ENCODE measurements around the gene BRD4. TPM values are rescaled to one million over a fixed set of nuclear protein-coding genes. Genes with fewer than 3 reads are reported as not detected.
A peak's percentile ranks its signal among the peaks of the same experiment; 100 is the strongest.

The BRD4 gene
- total and polyA plus RNA-seq, 2 donors (not counting 1 experiment from before 2014, with no cell fraction given) = 9.9 to 20.1 TPM

- Histone ChIP-seq H3K79me2 (ENCODE audit: control insufficient read depth, insufficient read depth, low read length) (no peaks in the 10 kb centered on the region), H3K27me3 (ENCODE audit: control insufficient read depth, insufficient read depth, low read length) (no peaks in the 10 kb centered on the region), H3K27ac (ENCODE audit: insufficient read depth, low read length) (no peak overlapping the region), H3K9me3 (ENCODE audit: control insufficient read depth, insufficient read depth, low read depth, low read length) (no peaks in the 10 kb centered on the region), H4K20me1 (ENCODE audit: control insufficient read depth, extremely low read depth, insufficient read depth, low read length) (no peaks in the 10 kb centered on the region), H3K36me3 (ENCODE audit: control insufficient read depth, insufficient read depth, low read length) (no peaks in the 10 kb centered on the region), H3K4me2 (ENCODE audit: extremely low read depth, insufficient read depth, low read length) (no peak overlapping the region), H3K9ac (ENCODE audit: insufficient read depth, low read length) (no peak overlapping the region), H3K4me1 (ENCODE audit: control insufficient read depth, extremely low read depth, insufficient read depth, low read length) (peaks cover 10% of the 10 kb centered on the region), H3K4me3 (replicated peaks in 1 of 4; ENCODE audit: control extremely low read depth in 1 of 4, insufficient read depth in 1 of 4, low read depth in 3 of 4, low read length in 4 of 4) (no peak overlapping the region), H2AFZ (ENCODE audit: low read length) (no peak overlapping the region)
- TF ChIP-seq EZH2 (IDR thresholded peaks at IDR 0.05; ENCODE audit: low read length, missing control alignments) (no peak), CTCF (conservative IDR thresholded peaks at IDR 0.05 in 1 of 2, IDR thresholded peaks at IDR 0.05 in 1 of 2; ENCODE audit: low read depth in 1 of 2, low read length in 2 of 2) (no peak)
- no peak for DNase-seq (ENCODE audit: low read depth in 2 of 2)
Observed at GRCh38 chr19:15225760-15226159, 106.6 kb downstream of the BRD4 start.

- Histone ChIP-seq H3K9me3 (ENCODE audit: control insufficient read depth, insufficient read depth, low read depth, low read length) (no peaks in the 10 kb centered on the region), H3K4me3 (replicated peaks in 1 of 4; ENCODE audit: control extremely low read depth in 1 of 4, insufficient read depth in 1 of 4, low read depth in 3 of 4, low read length in 4 of 4) (peak overlapping the region; percentile 56 to 75 (median 62)), H2AFZ (ENCODE audit: low read length) (peak overlapping the region; percentile 75), H3K4me2 (ENCODE audit: extremely low read depth, insufficient read depth, low read length) (peak overlapping the region; percentile 90), H3K9ac (ENCODE audit: insufficient read depth, low read length) (peak overlapping the region; percentile 91), H3K36me3 (ENCODE audit: control insufficient read depth, insufficient read depth, low read length) (no peaks in the 10 kb centered on the region), H3K4me1 (ENCODE audit: control insufficient read depth, extremely low read depth, insufficient read depth, low read length) (peaks cover 10% of the 10 kb centered on the region), H3K27me3 (ENCODE audit: control insufficient read depth, insufficient read depth, low read length) (no peaks in the 10 kb centered on the region), H3K79me2 (ENCODE audit: control insufficient read depth, insufficient read depth, low read length) (no peaks in the 10 kb centered on the region), H3K27ac (ENCODE audit: insufficient read depth, low read length) (peak overlapping the region; percentile 90), H4K20me1 (ENCODE audit: control insufficient read depth, extremely low read depth, insufficient read depth, low read length) (no peaks in the 10 kb centered on the region)
- no peak for DNase-seq (ENCODE audit: low read depth in 2 of 2)
- TF ChIP-seq CTCF (conservative IDR thresholded peaks at IDR 0.05 in 1 of 2, IDR thresholded peaks at IDR 0.05 in 1 of 2; ENCODE audit: low read depth in 1 of 2, low read length in 2 of 2) (no peak), EZH2 (IDR thresholded peaks at IDR 0.05; ENCODE audit: low read length, missing control alignments) (no peak)
Observed at GRCh38 chr19:15223649-15224361, 108.5 kb downstream of the BRD4 start.

- TF ChIP-seq EZH2 (IDR thresholded peaks at IDR 0.05; ENCODE audit: low read length, missing control alignments) = no peak
- TF ChIP-seq CTCF (conservative IDR thresholded peaks at IDR 0.05 in 1 of 2, IDR thresholded peaks at IDR 0.05 in 1 of 2; ENCODE audit: low read depth in 1 of 2, low read length in 2 of 2) = no peak
- peak overlapping the region; percentile 90 for H3K4me2 ChIP-seq (ENCODE audit: extremely low read depth, insufficient read depth, low read length)
- H3K9ac ChIP-seq (ENCODE audit: insufficient read depth, low read length) = peak overlapping the region; percentile 91
Observed at GRCh38 chr19:15222738-15223648, 109.3 kb downstream of the BRD4 start.

More at GRCh38 chr19:15222738-15223648, 109.3 kb downstream of the BRD4 start:
- no peaks in the 10 kb centered on the region for H3K36me3 ChIP-seq (ENCODE audit: control insufficient read depth, insufficient read depth, low read length)
- H3K4me1 ChIP-seq (ENCODE audit: control insufficient read depth, extremely low read depth, insufficient read depth, low read length) = peaks cover 10% of the 10 kb centered on the region
- peak overlapping the region; percentile 56 to 75 (median 62) for H3K4me3 ChIP-seq (replicated peaks in 1 of 4; ENCODE audit: control extremely low read depth in 1 of 4, insufficient read depth in 1 of 4, low read depth in 3 of 4, low read length in 4 of 4)
- DNase-seq (ENCODE audit: low read depth in 2 of 2) = peak; percentile 95 to 96
- H3K27me3 ChIP-seq (ENCODE audit: control insufficient read depth, insufficient read depth, low read length) = no peaks in the 10 kb centered on the region
- H3K27ac ChIP-seq (ENCODE audit: insufficient read depth, low read length) = peak overlapping the region; percentile 90
- no peaks in the 10 kb centered on the region for H3K9me3 ChIP-seq (ENCODE audit: control insufficient read depth, insufficient read depth, low read depth, low read length)
- no peaks in the 10 kb centered on the region for H3K79me2 ChIP-seq (ENCODE audit: control insufficient read depth, insufficient read depth, low read length)
- H4K20me1 ChIP-seq (ENCODE audit: control insufficient read depth, extremely low read depth, insufficient read depth, low read length) = no peaks in the 10 kb centered on the region
- peak overlapping the region; percentile 75 for H2AFZ ChIP-seq (ENCODE audit: low read length)

Measured in fibroblast of lung (primary cell).